Neural crest cell (in vitro differentiated cells): ENCODE data around the gene SLC47A2. TPM values are rescaled to one million over a fixed set of nuclear protein-coding genes. Genes with fewer than 3 reads are reported as not detected.

Source experiments
- DNase-seq: peaks from one replicate; pipeline ENCODE4 v3.0.0; 2021; ENCODE audit warnings: low read depth, mixed read lengths, low spot score
- H3K27ac Mint-ChIP-seq: one replicate; pipeline ENCODE4 v1.8.0; 2021; ENCODE audit warnings: mild to moderate bottlenecking, mixed read lengths; ENCODE audit not compliant: unreplicated experiment
- H3K27me3 Mint-ChIP-seq: 2 replicates; pipeline ENCODE4 v1.8.0; 2021; ENCODE audit warnings: low read depth, mild to moderate bottlenecking, mixed read lengths
- H3K36me3 Mint-ChIP-seq: 2 replicates; pipeline ENCODE4 v1.8.0; 2021; ENCODE audit warnings: low read depth, mild to moderate bottlenecking, mixed read lengths
- H3K4me1 Mint-ChIP-seq: 2 replicates; pipeline ENCODE4 v1.8.0; 2021; ENCODE audit warnings: mixed read lengths
- H3K4me3 Mint-ChIP-seq: one replicate; pipeline ENCODE4 v1.8.0; 2021; ENCODE audit warnings: mild to moderate bottlenecking, mixed read lengths
- H3K9me3 Mint-ChIP-seq: 2 replicates; pipeline ENCODE4 v1.8.0; 2021; ENCODE audit warnings: mixed read lengths
- CTCF ChIP-seq: fragments of 200-600 bp; sonication (generic); conservative IDR thresholded peaks from 2 replicates; pipeline ENCODE4 v1.5.0; 2021; ENCODE audit warnings: antibody characterized with exemption, mild to moderate bottlenecking
- total RNA-seq: library from RNA; stranded (reverse); gene quantifications from 2 replicates; pipeline ENCODE4 v1.2.1, GENCODE V29; 2021

The SLC47A2 gene
- total RNA-seq, 1 donor from 2014 or later: not detected

- Mint-ChIP-seq H3K36me3 (peaks cover 3% of the 10 kb centered on the region), H3K27me3 (no peaks in the 10 kb centered on the region), H3K4me1 (no peaks in the 10 kb centered on the region), H3K27ac (no peak overlapping the region), H3K4me3 (no peak overlapping the region), H3K9me3 (no peaks in the 10 kb centered on the region)
- TF ChIP-seq CTCF: no peak
- DNase-seq: no peak
Measured at GRCh38 chr17:19630035-19630434, 86.3 kb downstream of the SLC47A2 start.

- Mint-ChIP-seq H3K4me1 (no peaks in the 10 kb centered on the region), H3K27ac (no peak overlapping the region), H3K36me3 (peaks cover 3% of the 10 kb centered on the region), H3K27me3 (no peaks in the 10 kb centered on the region), H3K9me3 (no peaks in the 10 kb centered on the region), H3K4me3 (no peak overlapping the region)
- no peak for DNase-seq
- TF ChIP-seq CTCF: no peak
Measured at GRCh38 chr17:19629449-19629848, 86.9 kb downstream of the SLC47A2 start.

Other genes starting within 250 kb of the SLC47A2 start
- gene SLC47A1, start 182.7 kb downstream of the SLC47A2 start, total RNA-seq: 4.1 and 4.3 TPM in 2 replicates
- 53.4 and 54.4 TPM in 2 replicates for gene ALDH3A2, start 67.8 kb downstream of the SLC47A2 start, total RNA-seq
- gene ALDH3A1, start 31.7 kb upstream of the SLC47A2 start, total RNA-seq: 0.64 TPM in 1 of 2 replicates, not detected in the other
- gene ULK2, start 151.4 kb upstream of the SLC47A2 start, total RNA-seq: 30.6 and 30.7 TPM in 2 replicates